ENCODE data around the gene SLC25A14.
"Not testable (repeated sequence)": the region's sequence is repeated elsewhere in the genome, so short reads cannot be mapped to it uniquely, and the experiment has no call there.

The SLC25A14 gene

GRCh38 chrX:130339408-130340222 is at the start of gene SLC25A14:
SLC25A14 (plus strand) TSS chrX:130339919; CDS start chrX:130340279, 360 bp downstream.
- peak; percentile 41 for DNase-seq (ENCODE audit: low read depth)

- DNase-seq (ENCODE audit: low read depth): no peak
These were observed 44.0 kb upstream of the SLC25A14 start for GRCh38 chrX:130295519-130296296.

GRCh38 chrX:130296297-130296678 is 43.4 kb upstream of the SLC25A14 start:
- no peak for DNase-seq (ENCODE audit: low read depth)

GRCh38 chrX:130296743-130297142 is 43.0 kb upstream of the SLC25A14 start:
- DNase-seq (ENCODE audit: low read depth): no peak

GRCh38 chrX:130299279-130300009 is 40.3 kb upstream of the SLC25A14 start:
- DNase-seq (ENCODE audit: low read depth): no peak

- DNase-seq (ENCODE audit: low read depth): no peak
These were observed 39.8 kb upstream of the SLC25A14 start for GRCh38 chrX:130300010-130300282.

GRCh38 chrX:130301405-130301804 is 38.3 kb upstream of the SLC25A14 start:
- DNase-seq (ENCODE audit: low read depth): no peak

GRCh38 chrX:130301977-130302376 is 37.7 kb upstream of the SLC25A14 start:
- DNase-seq (ENCODE audit: low read depth): no peak

GRCh38 chrX:130304587-130305368 is 34.9 kb upstream of the SLC25A14 start:
- DNase-seq (ENCODE audit: low read depth): no peak

GRCh38 chrX:130319886-130320285 is 19.8 kb upstream of the SLC25A14 start:
- DNase-seq (ENCODE audit: low read depth): not testable (repeated sequence)

- DNase-seq (ENCODE audit: low read depth): no peak
These were observed 18.2 kb upstream of the SLC25A14 start for GRCh38 chrX:130321550-130321949.

- DNase-seq (ENCODE audit: low read depth): no peak
These were observed 9.6 kb upstream of the SLC25A14 start for GRCh38 chrX:130330146-130330545.

- no peak for DNase-seq (ENCODE audit: low read depth)
These were observed 9.0 kb upstream of the SLC25A14 start for GRCh38 chrX:130330706-130331105.

- no peak for DNase-seq (ENCODE audit: low read depth)
These were observed 3.2 kb upstream of the SLC25A14 start for GRCh38 chrX:130336531-130336930.

GRCh38 chrX:130338869-130339268 is 850 bp upstream of the SLC25A14 start:
- DNase-seq (ENCODE audit: low read depth): not testable (repeated sequence)

- DNase-seq (ENCODE audit: low read depth): no peak
These were observed 552 bp downstream of the SLC25A14 start for GRCh38 chrX:130340271-130340670.

GRCh38 chrX:130343411-130343810 is 3.7 kb downstream of the SLC25A14 start:
- DNase-seq (ENCODE audit: low read depth): no peak

- DNase-seq (ENCODE audit: low read depth): no peak
These were observed 7.6 kb downstream of the SLC25A14 start for GRCh38 chrX:130347321-130347720.

GRCh38 chrX:130351567-130351966 is 11.8 kb downstream of the SLC25A14 start:
- DNase-seq (ENCODE audit: low read depth): no peak

- DNase-seq (ENCODE audit: low read depth): not testable (repeated sequence)
These were observed 12.3 kb downstream of the SLC25A14 start for GRCh38 chrX:130352050-130352449.

- no peak for DNase-seq (ENCODE audit: low read depth)
These were observed 36.4 kb downstream of the SLC25A14 start for GRCh38 chrX:130376077-130376476.

All from stimulated activated CD8-positive, alpha-beta memory T cell treated with anti-CD3 and anti-CD28 coated beads, Interleukin-12 subunit alpha, Interleukin-12 subunit beta, amount 100 ng/mL, for 4 hours (primary cell).